Measurements from ENCODE around the gene ELK4. TPM values are rescaled to one million over a fixed set of nuclear protein-coding genes. Genes with fewer than 3 reads are reported as not detected.
A peak's percentile ranks its signal among the peaks of the same experiment; 100 is the strongest.

The ELK4 gene
- polyA plus RNA-seq, 1 donor (not counting 4 experiments of a cell fraction or from before 2014, with no cell fraction given) = 8.6 TPM

DNA sequence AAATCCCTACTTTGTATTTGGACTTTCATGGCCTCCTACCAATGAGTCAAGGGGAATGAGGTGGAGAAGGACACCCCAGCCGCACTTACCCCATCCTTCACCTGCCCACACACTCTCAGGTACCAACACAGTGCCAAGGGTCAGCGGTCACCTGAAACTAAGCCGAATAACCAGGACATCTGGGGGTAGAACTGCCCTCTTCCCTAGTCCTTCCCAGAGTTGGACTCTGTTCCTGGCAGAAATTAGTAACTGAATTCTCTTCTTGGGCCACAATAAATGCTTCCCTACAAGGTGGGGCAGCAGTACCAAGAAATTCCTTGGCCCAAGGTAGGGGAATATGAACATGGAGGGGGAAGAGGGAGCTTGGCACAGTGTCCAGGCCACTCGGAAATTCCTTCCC lies 41.2 kb upstream of the ELK4 start:
- Histone ChIP-seq H3K79me2 (ENCODE audit: control insufficient read depth, insufficient read depth, low read length) (no peaks in the 10 kb centered on the region), H4K20me1 (ENCODE audit: control insufficient read depth, extremely low read depth, insufficient read depth, low read length) (no peaks in the 10 kb centered on the region), H2AFZ (ENCODE audit: control insufficient read depth, low read length) (no peak overlapping the region), H3K4me1 (ENCODE audit: control insufficient read depth, extremely low read depth, insufficient read depth, low read length) (peaks cover 14% of the 10 kb centered on the region), H3K4me2 (ENCODE audit: control insufficient read depth, extremely low read depth, insufficient read depth, low read depth, low read length) (no peak overlapping the region), H3K9me1 (ENCODE audit: control insufficient read depth, extremely low read depth, insufficient read depth, low read length) (no peaks in the 10 kb centered on the region), H3K9ac (ENCODE audit: control insufficient read depth, extremely low read depth, insufficient read depth, low read length) (no peak overlapping the region), H3K9me3 (ENCODE audit: control insufficient read depth, low read depth, low read length) (no peaks in the 10 kb centered on the region), H3K27me3 (ENCODE audit: control insufficient read depth, extremely low read depth, insufficient read depth, low read length) (no peaks in the 10 kb centered on the region), H3K4me3 (ENCODE audit: control insufficient read depth in 2 of 3, extremely low read depth in 1 of 3, insufficient read depth in 2 of 3, low read depth in 1 of 3, low read length in 3 of 3) (no peak overlapping the region), H3K36me3 (ENCODE audit: control insufficient read depth in 2 of 2, extremely low read depth in 1 of 2, insufficient read depth in 2 of 2, low read length in 2 of 2) (peaks cover 0 to 2% of the 10 kb centered on the region in 2 experiments), H3K27ac (ENCODE audit: control insufficient read depth, insufficient read depth, low read length) (no peak overlapping the region)
- TF ChIP-seq, protein P1, sequence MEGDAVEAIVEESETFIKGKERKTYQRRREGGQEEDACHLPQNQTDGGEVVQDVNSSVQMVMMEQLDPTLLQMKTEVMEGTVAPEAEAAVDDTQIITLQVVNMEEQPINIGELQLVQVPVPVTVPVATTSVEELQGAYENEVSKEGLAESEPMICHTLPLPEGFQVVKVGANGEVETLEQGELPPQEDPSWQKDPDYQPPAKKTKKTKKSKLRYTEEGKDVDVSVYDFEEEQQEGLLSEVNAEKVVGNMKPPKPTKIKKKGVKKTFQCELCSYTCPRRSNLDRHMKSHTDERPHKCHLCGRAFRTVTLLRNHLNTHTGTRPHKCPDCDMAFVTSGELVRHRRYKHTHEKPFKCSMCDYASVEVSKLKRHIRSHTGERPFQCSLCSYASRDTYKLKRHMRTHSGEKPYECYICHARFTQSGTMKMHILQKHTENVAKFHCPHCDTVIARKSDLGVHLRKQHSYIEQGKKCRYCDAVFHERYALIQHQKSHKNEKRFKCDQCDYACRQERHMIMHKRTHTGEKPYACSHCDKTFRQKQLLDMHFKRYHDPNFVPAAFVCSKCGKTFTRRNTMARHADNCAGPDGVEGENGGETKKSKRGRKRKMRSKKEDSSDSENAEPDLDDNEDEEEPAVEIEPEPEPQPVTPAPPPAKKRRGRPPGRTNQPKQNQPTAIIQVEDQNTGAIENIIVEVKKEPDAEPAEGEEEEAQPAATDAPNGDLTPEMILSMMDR (optimal IDR thresholded peaks at IDR 0.05 in 1 of 3, IDR thresholded peaks at IDR 0.05 in 1 of 3, conservative IDR thresholded peaks at IDR 0.05 in 1 of 3; ENCODE audit: extremely low read depth in 1 of 3, insufficient read depth in 2 of 3, low read length in 3 of 3) = no peak
- no peak for TF ChIP-seq EZH2 (IDR thresholded peaks at IDR 0.05; ENCODE audit: low read length)
- no peak for DNase-seq (ENCODE audit: low read depth, low spot score)
- dilution Hi-C loops (cut with MboI; ENCODE audit: extremely low pct_ligation_motif_present, low sequenced_read_pairs) = no loop called here
- FAIRE-seq = no peak

DNA sequence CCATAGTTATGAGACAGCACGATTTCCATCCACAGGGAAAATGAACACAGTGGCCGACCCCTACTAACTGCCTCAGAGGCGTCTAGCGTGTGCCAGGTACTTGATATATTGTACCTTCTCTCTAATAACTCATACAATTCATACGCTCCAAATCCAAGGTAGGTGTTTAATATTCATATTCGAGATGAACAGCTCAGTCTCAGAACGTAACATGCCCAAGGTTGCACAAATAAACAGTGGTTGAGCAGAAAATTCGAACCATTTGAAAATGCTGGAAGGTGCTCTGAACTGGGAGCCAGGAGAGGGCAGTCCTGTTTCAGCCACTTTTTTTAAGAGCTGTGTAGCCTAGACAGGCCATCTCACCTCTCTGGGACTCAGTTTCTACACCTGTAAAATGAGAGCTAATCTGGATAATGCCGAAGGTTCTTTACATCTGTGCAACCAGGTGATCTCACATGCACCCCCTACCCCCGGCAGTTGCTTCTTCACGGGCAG lies 40.6 kb upstream of the ELK4 start:
- dilution Hi-C loops (cut with MboI; ENCODE audit: extremely low pct_ligation_motif_present, low sequenced_read_pairs) = no loop called here
- no peaks in the 10 kb centered on the region for H3K9me1 ChIP-seq (ENCODE audit: control insufficient read depth, extremely low read depth, insufficient read depth, low read length)
- H3K27me3 ChIP-seq (ENCODE audit: control insufficient read depth, extremely low read depth, insufficient read depth, low read length) = no peaks in the 10 kb centered on the region
- peak overlapping the region; percentile 43 for H2AFZ ChIP-seq (ENCODE audit: control insufficient read depth, low read length)
- TF ChIP-seq, protein P1 (optimal IDR thresholded peaks at IDR 0.05 in 1 of 3, IDR thresholded peaks at IDR 0.05 in 1 of 3, conservative IDR thresholded peaks at IDR 0.05 in 1 of 3; ENCODE audit: extremely low read depth in 1 of 3, insufficient read depth in 2 of 3, low read length in 3 of 3) = peak in 1 of 3 experiments; percentile 34
- no peak for TF ChIP-seq EZH2 (IDR thresholded peaks at IDR 0.05; ENCODE audit: low read length)
- peaks cover 17% of the 10 kb centered on the region for H3K4me1 ChIP-seq (ENCODE audit: control insufficient read depth, extremely low read depth, insufficient read depth, low read length)
- no peak for DNase-seq (ENCODE audit: low read depth, low spot score)
- no peaks in the 10 kb centered on the region for H3K79me2 ChIP-seq (ENCODE audit: control insufficient read depth, insufficient read depth, low read length)
- no peak for FAIRE-seq
- no peak overlapping the region for H3K27ac ChIP-seq (ENCODE audit: control insufficient read depth, insufficient read depth, low read length)
- H4K20me1 ChIP-seq (ENCODE audit: control insufficient read depth, extremely low read depth, insufficient read depth, low read length) = no peaks in the 10 kb centered on the region
- peak overlapping the region; percentile 54 for H3K4me2 ChIP-seq (ENCODE audit: control insufficient read depth, extremely low read depth, insufficient read depth, low read depth, low read length)
- H3K9me3 ChIP-seq (ENCODE audit: control insufficient read depth, low read depth, low read length) = no peaks in the 10 kb centered on the region
- H3K9ac ChIP-seq (ENCODE audit: control insufficient read depth, extremely low read depth, insufficient read depth, low read length) = no peak overlapping the region
- H3K4me3 ChIP-seq (ENCODE audit: control insufficient read depth in 2 of 3, extremely low read depth in 1 of 3, insufficient read depth in 2 of 3, low read depth in 1 of 3, low read length in 3 of 3) = no peak overlapping the region
- H3K36me3 ChIP-seq (ENCODE audit: control insufficient read depth in 2 of 2, extremely low read depth in 1 of 2, insufficient read depth in 2 of 2, low read length in 2 of 2) = peaks cover 0 to 2% of the 10 kb centered on the region in 2 experiments
